Frontal cortex (tissue), 4 donors: Measurements from ENCODE around the gene GALNT17. TPM values are rescaled to one million over a fixed set of nuclear protein-coding genes. Genes with fewer than 3 reads are reported as not detected.

Experiments used
- DNase-seq, 2 donors: peaks; one replicate each; pipeline ENCODE4 v3.0.0; 2012; ENCODE audit warnings: low spot score in 2 of 2
- FAIRE-seq: peaks from 2 replicates; lab custom pipeline; 2012; peaks lifted over from hg19 to GRCh38; lab: Jason Lieb, UNC
- total RNA-seq: library from RNA; depleted of rRNA; stranded (reverse); fragments of >200 nt; gene quantifications from one replicate; pipeline ENCODE4 v1.2.3, GENCODE V29; 2014
- donor health status: control.
- donor health status: control.
- donor health status: control.

GALNT17 gene
- total RNA-seq, 1 donor from 2014 or later, result 26.5 TPM

GRCh38 chr7:71325151-71325550 lies 193.2 kb downstream of the GALNT17 start:
- FAIRE-seq (no peak), DNase-seq (no peak)

GRCh38 chr7:71326595-71326994 lies 194.7 kb downstream of the GALNT17 start:
- no peak for FAIRE-seq
- no peak for DNase-seq

GRCh38 chr7:71327946-71328345 lies 196.0 kb downstream of the GALNT17 start:
- FAIRE-seq (no peak), DNase-seq (no peak)

GRCh38 chr7:71329030-71329660 lies 197.2 kb downstream of the GALNT17 start:
- DNase-seq (no peak), FAIRE-seq (no peak)

- DNase-seq (no peak), FAIRE-seq (no peak)
Observed at GRCh38 chr7:71332207-71332606, 200.3 kb downstream of the GALNT17 start.

GRCh38 chr7:71334541-71334940 lies 202.6 kb downstream of the GALNT17 start:
- FAIRE-seq (no peak), DNase-seq (no peak)

GRCh38 chr7:71338866-71339265 lies 206.9 kb downstream of the GALNT17 start:
- DNase-seq (no peak), FAIRE-seq (no peak)

GRCh38 chr7:71339924-71340323 lies 208.0 kb downstream of the GALNT17 start:
- no peak for FAIRE-seq

GRCh38 chr7:71342202-71342601 lies 210.3 kb downstream of the GALNT17 start:
- no peak for DNase-seq
- FAIRE-seq, result no peak

More at GRCh38 chr7:71339924-71340323, 208.0 kb downstream of the GALNT17 start:
- DNase-seq, result no peak

- FAIRE-seq (no peak), DNase-seq (no peak)
Observed at GRCh38 chr7:71343039-71343438, 211.1 kb downstream of the GALNT17 start.

- DNase-seq, result no peak
- FAIRE-seq, result no peak
Observed at GRCh38 chr7:71343892-71344291, 211.9 kb downstream of the GALNT17 start.

GRCh38 chr7:71345117-71345884 lies 213.4 kb downstream of the GALNT17 start:
- no peak for FAIRE-seq
- DNase-seq, result no peak

- no peak for FAIRE-seq
- no peak for DNase-seq
Observed at GRCh38 chr7:71348821-71349681, 217.1 kb downstream of the GALNT17 start.

GRCh38 chr7:71349682-71350481 lies 217.9 kb downstream of the GALNT17 start:
- DNase-seq, result no peak
- no peak for FAIRE-seq

- DNase-seq (no peak), FAIRE-seq (no peak)
Observed at GRCh38 chr7:71350680-71351079, 218.7 kb downstream of the GALNT17 start.

GRCh38 chr7:71354716-71355115 lies 222.8 kb downstream of the GALNT17 start:
- FAIRE-seq, result no peak
- no peak for DNase-seq

- FAIRE-seq (no peak), DNase-seq (no peak)
Observed at GRCh38 chr7:71361451-71362032, 229.6 kb downstream of the GALNT17 start.

GRCh38 chr7:71362240-71362639 lies 230.3 kb downstream of the GALNT17 start:
- no peak for DNase-seq

GRCh38 chr7:71363223-71363622 lies 231.3 kb downstream of the GALNT17 start:
- no peak for FAIRE-seq
- DNase-seq, result no peak

More at GRCh38 chr7:71362240-71362639, 230.3 kb downstream of the GALNT17 start:
- FAIRE-seq, result no peak
